NCI-H2227 treated with DMSO at 0.1 percent for 48 hours (cell line): ENCODE measurements around the gene SETD2.
"Not testable (repeated sequence)": the region's sequence is repeated elsewhere in the genome, so short reads cannot be mapped to it uniquely, and the experiment has no call there.

Experiments used
- DNase-seq: peaks from one replicate; lab custom pipeline; 2025; lab: John Stamatoyannopoulos, UW

The SETD2 gene

GRCh38 chr3:47164007-47164881 is at the start of gene SETD2:
Gene SETD2 (minus strand): TSS chr3:47164113. CDS start chr3:47163924, 189 bp downstream.
- DNase-seq = peak; percentile 64

GRCh38 chr3:47210863-47211405 is 47.0 kb upstream of the SETD2 start:
- no peak for DNase-seq

GRCh38 chr3:47206022-47206421 is 42.1 kb upstream of the SETD2 start:
- DNase-seq = not testable (repeated sequence)

GRCh38 chr3:47204875-47205274 is 41.0 kb upstream of the SETD2 start:
- DNase-seq = no peak

- DNase-seq = no peak
Measured at GRCh38 chr3:47202542-47202941, 38.6 kb upstream of the SETD2 start.

GRCh38 chr3:47197287-47197686 is 33.4 kb upstream of the SETD2 start:
- no peak for DNase-seq

- no peak for DNase-seq
Measured at GRCh38 chr3:47194994-47195393, 31.1 kb upstream of the SETD2 start.

GRCh38 chr3:47193871-47194859 is 30.3 kb upstream of the SETD2 start:
- no peak for DNase-seq

- DNase-seq = no peak
Measured at GRCh38 chr3:47186285-47186684, 22.4 kb upstream of the SETD2 start.

GRCh38 chr3:47181685-47182084 is 17.8 kb upstream of the SETD2 start:
- DNase-seq = not testable (repeated sequence)

GRCh38 chr3:47180011-47180410 is 16.1 kb upstream of the SETD2 start:
- DNase-seq = not testable (repeated sequence)

GRCh38 chr3:47176582-47176981 is 12.7 kb upstream of the SETD2 start:
- no peak for DNase-seq

GRCh38 chr3:47163169-47164006 is 525 bp downstream of the SETD2 start:
- DNase-seq = no peak

GRCh38 chr3:47162697-47163168 is 1.2 kb downstream of the SETD2 start:
- no peak for DNase-seq

- no peak for DNase-seq
Measured at GRCh38 chr3:47161983-47162696, 1.8 kb downstream of the SETD2 start.

GRCh38 chr3:47159820-47160219 is 4.1 kb downstream of the SETD2 start:
- no peak for DNase-seq

GRCh38 chr3:47158208-47158607 is 5.7 kb downstream of the SETD2 start:
- no peak for DNase-seq

- DNase-seq = no peak
Measured at GRCh38 chr3:47156396-47156795, 7.5 kb downstream of the SETD2 start.

GRCh38 chr3:47152578-47152977 is 11.3 kb downstream of the SETD2 start:
- DNase-seq = no peak

- DNase-seq = no peak
Measured at GRCh38 chr3:47151836-47152235, 12.1 kb downstream of the SETD2 start.
